Panc1 (cell line): ENCODE data around the gene SLC2A4.

Experiments
- CTCF ChIP-seq: fragments of 450-650 bp; IDR thresholded peaks from 2 replicates; pipeline ENCODE4 v1.5.1; 2017; ENCODE audit warnings: mild to moderate bottlenecking
- POLR2AphosphoS5 ChIP-seq: IDR thresholded peaks from 2 replicates; pipeline ENCODE4 v1.6.1; 2012; ENCODE audit warnings: mild to moderate bottlenecking, low read depth, low read length, moderate library complexity
- REST ChIP-seq, 2 experiments: IDR thresholded peaks; 2 replicates each; pipeline ENCODE4 v1.6.1; 2011 to 2012; ENCODE audit warnings: low read depth in 2 of 2, control low read depth in 1 of 2, low read length in 1 of 2, mild to moderate bottlenecking in 1 of 2, moderate library complexity in 1 of 2; ENCODE audit not compliant: insufficient read depth in 1 of 2

GRCh38 chr17:7236808-7237207, 44.7 kb upstream of the SLC2A4 start:
- no peak for TF ChIP-seq CTCF
- no peak for TF ChIP-seq POLR2AphosphoS5
- no peak for TF ChIP-seq REST (IDR thresholded peaks at IDR 0.05; ENCODE audit: insufficient read depth in 1 of 2, low read depth in 2 of 2, low read length in 1 of 2)
